GM12878 (cell line): Measurements from ENCODE around the gene CD9. TPM values are rescaled to one million over a fixed set of nuclear protein-coding genes. Genes with fewer than 3 reads are reported as not detected.
A peak's percentile ranks its signal among the peaks of the same experiment; 100 is the strongest.

ENCODE experiments used
- ATAC-seq: fragments of 200-7000 bp; cut with Tn5 transposase; 3 replicates; pipeline ENCODE4 v1.9.1; 2020; ENCODE audit warnings: mild to moderate bottlenecking, moderate library complexity
- BruUV-seq: library from RNA; stranded (reverse); fragments of 400-500 nt; replicated peaks from 2 replicates; lab custom pipeline; 2021; lab: Mats Ljungman, UMichigan
- CTCF ChIA-PET: fragments of 300-600 bp; sonication (Branson Sonifier 250); formaldehyde crosslinking; extraction: SDS; loops from one replicate; lab custom pipeline; 2021; ENCODE audit warnings: inconsistent platforms; lab: Yijun Ruan, JAX
- POLR2A ChIA-PET: fragments of 350-600 bp; formaldehyde crosslinking; extraction: SDS; loops from one replicate; lab custom pipeline; 2021; ENCODE audit warnings: inconsistent platforms; lab: Charles Lee
- RAD21 ChIA-PET: fragments of 300-600 bp; sonication (Branson Sonifier 250); formaldehyde crosslinking; loops from one replicate; lab custom pipeline; 2023; ENCODE audit warnings: antibody characterized with exemption; ENCODE audit not compliant: unreplicated experiment; lab: Charles Lee
- SMC1A ChIA-PET: fragments of 300-600 bp; sonication (Branson Sonifier 250); formaldehyde crosslinking; loops from one replicate; lab custom pipeline; 2023; ENCODE audit not compliant: unreplicated experiment, uncharacterized antibody; lab: Charles Lee
- DNase-seq: peaks from one replicate; pipeline ENCODE4 v3.0.0-alpha.2; 2011; ENCODE audit warnings: low read depth, low spot score
- FAIRE-seq: peaks from 3 replicates; lab custom pipeline; 2011; peaks lifted over from hg19 to GRCh38; lab: Jason Lieb, UNC
- H2AFZ ChIP-seq: 2 replicates; pipeline ENCODE4 v1.6.0; 2011; ENCODE audit warnings: low read depth, low read length, control low read depth; ENCODE audit not compliant: control insufficient read depth
- H3K27ac ChIP-seq: 2 replicates; pipeline ENCODE4 v1.5.1; 2011; ENCODE audit warnings: control low read depth; ENCODE audit not compliant: control insufficient read depth, insufficient read depth
- H3K27me3 ChIP-seq, 2 experiments: replicated peaks in 1 of 2; 2 replicates each; pipeline versions ENCODE4 v1.6.0 to v1.6.1; 2011; ENCODE audit warnings: low read length in 1 of 2; ENCODE audit not compliant: control insufficient read depth in 2 of 2, insufficient read depth in 2 of 2
- H3K36me3 ChIP-seq, 2 experiments: 2 replicates each; pipeline ENCODE4 v1.5.1; 2011; ENCODE audit warnings: low read length in 1 of 2; ENCODE audit not compliant: control insufficient read depth in 2 of 2, insufficient read depth in 2 of 2
- H3K4me1 ChIP-seq: 2 replicates; pipeline ENCODE4 v1.6.1; 2011; ENCODE audit warnings: mild to moderate bottlenecking, low read length, moderate library complexity, mixed read lengths; ENCODE audit not compliant: control insufficient read depth, insufficient read depth
- H3K4me2 ChIP-seq: 2 replicates; pipeline ENCODE4 v1.6.0; 2011; ENCODE audit warnings: control low read depth; ENCODE audit not compliant: control insufficient read depth, insufficient read depth
- H3K4me3 ChIP-seq: fragments of 200-600 bp; sonication (generic); 2 replicates; pipeline ENCODE4 v1.5.1; 2016
- H3K79me2 ChIP-seq: 2 replicates; pipeline ENCODE4 v1.6.0; 2011; ENCODE audit warnings: low read length; ENCODE audit not compliant: control insufficient read depth, insufficient read depth
- H3K9ac ChIP-seq: 2 replicates; pipeline ENCODE4 v1.8.0; 2011; ENCODE audit warnings: low read length, control low read depth, mixed read lengths; ENCODE audit not compliant: control insufficient read depth, insufficient read depth
- H3K9me3 ChIP-seq: replicated peaks from 3 replicates; pipeline ENCODE4 v1.5.1; 2011; ENCODE audit warnings: mild to moderate bottlenecking, low read length; ENCODE audit not compliant: control insufficient read depth, insufficient read depth
- H4K20me1 ChIP-seq: 2 replicates; pipeline ENCODE4 v1.6.0; 2011; ENCODE audit not compliant: control insufficient read depth, insufficient read depth
- BRCA1 ChIP-seq: IDR thresholded peaks from 2 replicates; pipeline ENCODE4 v1.6.1; 2011; ENCODE audit warnings: low read depth, low read length, improper control_type of control experiment
- DPF2 ChIP-seq: fragments of 450-650 bp; IDR thresholded peaks from 2 replicates; pipeline ENCODE4 v1.6.1; 2017; ENCODE audit warnings: mild to moderate bottlenecking
- EGR1 ChIP-seq, 2 experiments: IDR thresholded peaks; 1 replicate in 1 of 2; 2 replicates in 1 of 2; pipeline ENCODE4 v1.6.1; 2011 to 2012; ENCODE audit warnings: low read depth in 2 of 2, low read length in 2 of 2, borderline replicate concordance in 1 of 2, mild to moderate bottlenecking in 1 of 2, moderate library complexity in 1 of 2
- GABPA ChIP-seq: IDR thresholded peaks from 2 replicates; pipeline ENCODE4 v1.6.1; 2014; ENCODE audit warnings: antibody characterized with exemption, low read depth, mild to moderate bottlenecking, inconsistent platforms
- MYC ChIP-seq: IDR thresholded peaks from 2 replicates; pipeline ENCODE4 v1.6.1; 2011; ENCODE audit warnings: mild to moderate bottlenecking, low read length, moderate library complexity, inconsistent platforms; ENCODE audit not compliant: insufficient read depth, insufficient replicate concordance, insufficient read length, severe bottlenecking
- PML ChIP-seq: IDR thresholded peaks from 2 replicates; pipeline ENCODE4 v1.6.1; 2012; ENCODE audit warnings: low read length, inconsistent platforms
- RB1 ChIP-seq: fragments of 450-650 bp; formaldehyde crosslinking; IDR thresholded peaks from 2 replicates; pipeline ENCODE4 v1.6.1; 2017; ENCODE audit warnings: mild to moderate bottlenecking, borderline replicate concordance
- STAT1 ChIP-seq: fragments of 450-650 bp; conservative IDR thresholded peaks from 2 replicates; pipeline ENCODE4 v1.6.1; 2014; ENCODE audit warnings: antibody characterized with exemption, mild to moderate bottlenecking
- ZBTB11 ChIP-seq: fragments of 450-650 bp; formaldehyde crosslinking; IDR thresholded peaks from 2 replicates; pipeline ENCODE4 v1.5.0; 2022; ENCODE audit warnings: mild to moderate bottlenecking, missing genetic modification characterization
- ZNF217 ChIP-seq: fragments of 450-650 bp; IDR thresholded peaks from 2 replicates; pipeline ENCODE4 v1.6.1; 2017; ENCODE audit warnings: antibody characterized with exemption, mild to moderate bottlenecking
- ZNF384 ChIP-seq: IDR thresholded peaks from 2 replicates; pipeline ENCODE4 v1.6.1; 2012; ENCODE audit warnings: low read depth, mild to moderate bottlenecking, low read length, improper control_type of control experiment, borderline replicate concordance
- ZSCAN29 ChIP-seq: fragments of 450-650 bp; IDR thresholded peaks from 2 replicates; pipeline ENCODE4 v1.6.1; 2017; ENCODE audit warnings: mild to moderate bottlenecking, moderate library complexity
- WGBS: methylation state at CpG from one replicate; pipeline ENCODE4 v1.1.6; 2016; ENCODE audit warnings: low lambda C conversion rate; ENCODE audit not compliant: insufficient replicate concordance, insufficient coverage; ENCODE audit errors: missing lambda C conversion rate; 5-methylcytosine and 5-hydroxymethylcytosine counted together
- in situ Hi-C: fragments of 300-500 bp; cut with MboI; formaldehyde crosslinking; loops from 9 replicates; pipeline ENCODE4 v1.14.3; 2018; ENCODE audit warnings: mixed read lengths
- intact Hi-C: fragments of 100-400 bp; cut with micrococcal nuclease; formaldehyde crosslinking; loops from one replicate; pipeline ENCODE4 v1.14.2; 2022; ENCODE audit not compliant: unreplicated experiment
- polyA plus RNA-seq, 11 experiments: library from polyadenylated mRNA; depleted of rRNA in 4 of 11; unstranded in 6 of 11; stranded (reverse) in 5 of 11; fragments of >200 nt; fragmentation: Nextera tagmentation in 4 of 11; fragmentation: Illumina TruSeq in 1 of 11; extraction: Ambion mirVana in 4 of 11; extraction: Trizol in 1 of 11; gene quantifications; 1 replicate in 1 of 11; 2 replicates in 10 of 11; pipeline versions ENCODE4 v1.2.1 to v1.2.3, GENCODE V29; 2011 to 2016; ENCODE audit warnings: inconsistent platforms in 2 of 11, missing spikeins in 2 of 11, low read depth in 1 of 11
- total RNA-seq, 4 experiments: library from RNA; depleted of rRNA in 3 of 4; stranded (reverse); fragments of >200 nt in 3 of 4; fragmentation: Illumina TruSeq in 1 of 4; extraction: Trizol in 1 of 4; gene quantifications; 2 replicates each; pipeline versions ENCODE4 v1.2.1 to v1.2.3, GENCODE V29; 2013 to 2021
- TF ChIP-seq, protein P1 (sequence below): IDR thresholded peaks from 2 replicates; pipeline ENCODE4 v1.6.1; 2012; ENCODE audit warnings: low read depth, low read length, improper control_type of control experiment
- TF ChIP-seq, protein P2 (sequence below): fragments of 450-650 bp; IDR thresholded peaks from 2 replicates; pipeline ENCODE4 v1.6.1; 2016; ENCODE audit warnings: mild to moderate bottlenecking

CD9 gene
- total and polyA plus RNA-seq, 10 of the 15 experiments (the other 5 are each of a cell fraction or from before 2014, with no cell fraction given) = 4.8 to 29.9 (median 9.7) TPM

DNA sequence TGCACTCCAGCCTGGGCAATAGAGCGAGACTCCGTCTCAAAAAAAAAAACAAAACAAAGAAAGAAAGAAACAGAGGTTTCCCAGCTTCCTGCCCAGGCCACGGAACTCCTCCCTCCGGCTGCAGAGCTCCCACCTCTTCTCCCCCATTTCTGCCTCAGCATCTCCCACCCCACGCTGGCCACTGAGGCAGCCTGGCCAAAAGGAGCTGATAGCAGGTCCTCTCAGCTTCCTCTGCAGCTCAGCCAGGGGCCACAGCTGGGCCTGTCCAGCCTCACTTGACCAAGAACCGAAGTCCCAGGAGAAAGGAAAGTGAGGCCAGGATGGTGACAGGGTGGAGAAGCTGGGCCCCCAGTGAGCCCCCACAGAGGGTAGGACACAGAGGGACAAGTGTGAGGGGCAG, 33.4 kb upstream of the CD9 start (continued):
- no peak for TF ChIP-seq ZBTB11 (CRISPR knock-in tag)
- no peak for TF ChIP-seq RB1
- TF ChIP-seq STAT1 = no peak

- ChIA-PET CTCF (interaction anchor here (0.7 to 4.0 kb wide), 8 partner anchors 16 to 179 kb away, joined by 3 to 31 read pairs (median 4); no protein-coding TSS in a partner anchor), POLR2A (interaction anchor here (0.9 to 1.9 kb wide), 4 partner anchors 27 to 174 kb away, joined by 3 to 9 read pairs (median 4); no protein-coding TSS in a partner anchor), SMC1A (interaction anchor here (0.6 to 2.5 kb wide), 10 partner anchors 22 to 131 kb away, joined by 3 to 12 read pairs (median 4); no protein-coding TSS in a partner anchor), RAD21 (interaction anchor here (0.5 to 2.1 kb wide), 9 partner anchors 26 to 110 kb away, joined by 3 to 9 read pairs (median 6); no protein-coding TSS in a partner anchor)
- WGBS = 5% methylated on average over 17 of the region's 17 CpGs
- Histone ChIP-seq H3K36me3 (no peaks in the 10 kb centered on the region), H3K9me3 (no peaks in the 10 kb centered on the region), H3K27me3 (no peaks in the 10 kb centered on the region), H3K9ac (no peak overlapping the region), H3K4me1 (peaks cover 19% of the 10 kb centered on the region), H3K4me2 (peak overlapping the region; percentile 58), H3K27ac (peak overlapping the region; percentile 5), H2AFZ (peak overlapping the region; percentile 13), H3K4me3 (no peak overlapping the region), H4K20me1 (no peaks in the 10 kb centered on the region), H3K79me2 (no peaks in the 10 kb centered on the region)
- ATAC-seq (peak; percentile 91), DNase-seq (peak; percentile 62), FAIRE-seq (peak; percentile 77)
- no TSS peak for BruUV-seq
- in situ Hi-C loops (no loop called here), intact Hi-C loops (no loop called here)
- TF ChIP-seq DPF2 (peak; percentile 76; the same call in 1 of the 2 replicates), PML (no peak), EGR1 (IDR thresholded peaks at IDR 0.05; ENCODE audit: borderline replicate concordance in 1 of 2, low read depth in 2 of 2, low read length in 2 of 2) (peak in 1 of 2 experiments; percentile 24; a peak in 1 of 3 replicates), MYC (no peak), ZSCAN29 (no peak), ZNF384 (no peak), ZNF217 (no peak), STAT1 (no peak), BRCA1 (no peak), GABPA (no peak)
- TF ChIP-seq, protein P1, sequence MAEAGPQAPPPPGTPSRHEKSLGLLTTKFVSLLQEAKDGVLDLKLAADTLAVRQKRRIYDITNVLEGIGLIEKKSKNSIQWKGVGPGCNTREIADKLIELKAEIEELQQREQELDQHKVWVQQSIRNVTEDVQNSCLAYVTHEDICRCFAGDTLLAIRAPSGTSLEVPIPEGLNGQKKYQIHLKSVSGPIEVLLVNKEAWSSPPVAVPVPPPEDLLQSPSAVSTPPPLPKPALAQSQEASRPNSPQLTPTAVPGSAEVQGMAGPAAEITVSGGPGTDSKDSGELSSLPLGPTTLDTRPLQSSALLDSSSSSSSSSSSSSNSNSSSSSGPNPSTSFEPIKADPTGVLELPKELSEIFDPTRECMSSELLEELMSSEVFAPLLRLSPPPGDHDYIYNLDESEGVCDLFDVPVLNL = no peak
- TF ChIP-seq, protein P2, sequence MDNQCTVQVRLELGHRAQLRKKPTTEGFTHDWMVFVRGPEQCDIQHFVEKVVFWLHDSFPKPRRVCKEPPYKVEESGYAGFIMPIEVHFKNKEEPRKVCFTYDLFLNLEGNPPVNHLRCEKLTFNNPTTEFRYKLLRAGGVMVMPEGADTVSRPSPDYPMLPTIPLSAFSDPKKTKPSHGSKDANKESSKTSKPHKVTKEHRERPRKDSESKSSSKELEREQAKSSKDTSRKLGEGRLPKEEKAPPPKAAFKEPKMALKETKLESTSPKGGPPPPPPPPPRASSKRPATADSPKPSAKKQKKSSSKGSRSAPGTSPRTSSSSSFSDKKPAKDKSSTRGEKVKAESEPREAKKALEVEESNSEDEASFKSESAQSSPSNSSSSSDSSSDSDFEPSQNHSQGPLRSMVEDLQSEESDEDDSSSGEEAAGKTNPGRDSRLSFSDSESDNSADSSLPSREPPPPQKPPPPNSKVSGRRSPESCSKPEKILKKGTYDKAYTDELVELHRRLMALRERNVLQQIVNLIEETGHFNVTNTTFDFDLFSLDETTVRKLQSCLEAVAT = 0 out of 2 replicates have a peak, but pooled peaks have one; percentile 43
Observed at GRCh38 chr12:6167327-6168280, 32.6 kb upstream of the CD9 start.
